HG03460 (cell line): Measurements from ENCODE around the gene PDE4A.
"Not testable (repeated sequence)": the region's sequence is repeated elsewhere in the genome, so short reads cannot be mapped to it uniquely, and the experiment has no call there.

Experiments
- ATAC-seq: cut with Tn5 transposase; IDR thresholded peaks from one replicate; pipeline ENCODE4 v1.9.1; 2021; ENCODE audit not compliant: unreplicated experiment

Gene PDE4A

DNA sequence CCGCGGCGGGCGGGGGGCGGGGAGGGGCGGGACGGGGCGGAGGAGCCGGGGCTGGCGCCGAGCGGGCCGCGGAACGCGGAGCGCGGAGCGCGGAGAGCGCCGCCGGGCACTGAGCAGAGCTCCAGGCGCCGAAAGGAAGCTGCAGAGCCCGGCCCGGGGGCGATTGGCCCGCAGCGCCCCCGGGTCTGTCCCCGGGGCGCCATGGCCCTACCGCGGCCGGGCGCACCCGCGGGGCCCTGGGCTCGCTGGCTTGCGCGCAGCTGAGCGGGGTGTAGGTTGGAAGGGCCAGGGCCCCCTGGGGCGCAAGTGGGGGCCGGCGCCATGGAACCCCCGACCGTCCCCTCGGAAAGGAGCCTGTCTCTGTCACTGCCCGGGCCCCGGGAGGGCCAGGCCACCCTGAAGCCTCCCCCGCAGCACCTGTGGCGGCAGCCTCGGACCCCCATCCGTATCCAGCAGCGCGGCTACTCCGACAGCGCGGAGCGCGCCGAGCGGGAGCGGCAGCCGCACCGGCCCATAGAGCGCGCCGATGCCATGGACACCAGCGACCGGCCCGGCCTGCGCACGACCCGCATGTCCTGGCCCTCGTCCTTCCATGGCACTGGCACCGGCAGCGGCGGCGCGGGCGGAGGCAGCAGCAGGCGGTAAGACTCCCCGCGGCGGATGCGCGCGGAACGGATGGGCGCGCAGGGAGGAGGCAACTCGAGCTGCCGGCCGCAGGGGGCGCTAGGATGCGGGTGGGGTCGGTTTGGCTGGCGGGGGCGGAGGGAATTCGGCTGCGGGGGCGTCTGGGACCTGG is at the start of gene PDE4A:
Gene PDE4A, plus strand, starts transcription at position 95 of the 796 bp plus-strand sequence. Its CDS starts 227 bp downstream, at position 322.
- ATAC-seq, result no peak

GRCh38 chr19:10372690-10373089 is 47.6 kb upstream of the PDE4A start:
- ATAC-seq, result no peak

DNA sequence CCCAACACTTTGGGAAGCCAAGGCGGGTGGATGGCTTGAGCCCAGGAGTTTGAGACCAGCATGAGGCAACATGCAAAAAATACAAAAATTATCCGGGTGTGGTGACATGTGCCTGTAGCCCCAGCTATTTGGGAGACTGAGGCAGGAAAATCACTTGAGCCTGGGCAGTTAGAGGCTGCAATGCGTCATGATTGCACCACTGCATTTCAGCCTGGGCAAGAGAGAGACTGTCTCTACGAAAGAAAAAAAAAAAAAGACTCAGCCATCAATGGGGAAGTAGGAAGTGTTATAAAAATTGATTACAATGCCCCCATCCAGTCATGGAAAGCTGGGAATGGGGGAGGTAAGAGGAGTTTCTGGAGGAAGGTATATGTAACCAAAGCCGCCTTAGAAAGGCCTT is 45.4 kb upstream of the PDE4A start:
- no peak for ATAC-seq

- not testable (repeated sequence) for ATAC-seq
These were observed 43.1 kb upstream of the PDE4A start for GRCh38 chr19:10377140-10377640.

GRCh38 chr19:10378124-10378523 is 42.2 kb upstream of the PDE4A start:
- ATAC-seq, result no peak

- ATAC-seq, result no peak
These were observed 40.4 kb upstream of the PDE4A start for GRCh38 chr19:10379880-10380312.

- peak; percentile 86 for ATAC-seq
These were observed 39.8 kb upstream of the PDE4A start, which contains the start of gene TYK2 for GRCh38 chr19:10380313-10381102. TSS of gene TYK2 (minus strand) at chr19:10380572. CDS start at chr19:10378406, 2,166 bp downstream.

- not testable (repeated sequence) for ATAC-seq
These were observed 37.2 kb upstream of the PDE4A start for GRCh38 chr19:10383223-10383499.

GRCh38 chr19:10384580-10384979 is 35.8 kb upstream of the PDE4A start:
- ATAC-seq, result no peak

- ATAC-seq, result no peak
These were observed 31.4 kb upstream of the PDE4A start for GRCh38 chr19:10388957-10389356.

DNA sequence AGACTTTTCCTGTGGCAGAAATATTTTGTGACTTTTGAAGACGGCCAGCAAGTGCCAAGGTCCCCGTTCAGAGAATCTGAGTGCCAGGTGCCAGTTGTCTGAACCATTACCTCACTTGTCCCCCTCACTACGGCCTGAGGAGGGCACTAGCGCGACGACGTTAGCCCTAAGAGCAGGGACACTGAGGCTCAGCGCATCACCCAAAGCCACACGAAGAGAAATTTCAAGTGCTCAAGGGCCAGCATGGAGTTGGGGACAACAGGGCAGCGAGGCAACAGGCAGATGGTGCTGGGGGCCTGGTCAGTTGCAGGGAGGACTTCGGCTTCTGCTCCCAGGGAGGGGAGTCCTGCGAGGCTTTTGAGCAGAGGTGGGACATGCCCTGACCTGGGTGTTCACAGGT is 30.5 kb upstream of the PDE4A start:
- ATAC-seq, result no peak

GRCh38 chr19:10390652-10391286 is 29.6 kb upstream of the PDE4A start:
- no peak for ATAC-seq

- no peak for ATAC-seq
These were observed 28.2 kb upstream of the PDE4A start for GRCh38 chr19:10392120-10392519.

DNA sequence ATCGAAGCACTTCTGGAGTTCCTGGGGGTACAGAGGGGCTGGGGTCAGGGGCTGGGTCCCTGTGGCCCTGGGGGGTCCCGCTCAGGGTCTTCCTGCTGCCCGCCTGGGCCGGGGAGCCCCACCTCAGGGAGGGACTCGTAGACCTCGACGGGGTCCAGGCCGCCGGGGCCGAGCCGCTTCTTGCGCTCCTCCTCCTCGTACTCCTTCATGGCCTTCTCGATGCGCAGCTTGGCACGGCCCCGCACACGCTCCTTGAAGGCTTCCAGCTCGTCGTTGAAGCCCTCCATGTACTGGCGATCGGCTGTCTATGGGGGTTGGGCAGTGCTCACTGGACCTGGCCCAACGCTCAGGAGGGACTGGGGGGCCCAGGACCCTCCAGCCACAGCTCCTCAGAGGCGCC is 27.2 kb upstream of the PDE4A start:
- ATAC-seq, result no peak

GRCh38 chr19:10395003-10395402 is 25.3 kb upstream of the PDE4A start:
- ATAC-seq, result no peak

GRCh38 chr19:10395436-10395835 is 24.9 kb upstream of the PDE4A start:
- ATAC-seq, result no peak

DNA sequence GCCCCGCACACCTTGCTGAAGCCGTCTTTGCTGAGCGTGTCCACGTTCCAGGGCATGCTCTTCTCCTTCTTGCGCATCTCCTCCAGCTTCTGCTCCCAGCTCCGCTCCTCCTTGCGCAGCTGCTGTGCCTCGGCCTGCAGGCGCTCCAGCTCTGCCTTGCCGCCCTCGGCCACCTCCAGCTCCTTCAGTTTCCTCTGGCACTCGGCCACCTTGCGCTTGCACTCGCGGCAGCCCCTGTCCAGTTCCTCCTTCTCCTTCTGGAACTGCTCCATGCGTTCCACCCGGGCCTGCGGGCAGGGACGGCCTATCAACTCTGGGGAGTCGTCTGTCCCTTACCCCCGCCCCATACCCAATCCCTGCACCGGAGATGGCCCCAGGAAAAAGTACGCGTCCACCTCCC is 24.4 kb upstream of the PDE4A start:
- no peak for ATAC-seq

GRCh38 chr19:10398819-10399218 is 21.5 kb upstream of the PDE4A start:
- no peak for ATAC-seq

DNA sequence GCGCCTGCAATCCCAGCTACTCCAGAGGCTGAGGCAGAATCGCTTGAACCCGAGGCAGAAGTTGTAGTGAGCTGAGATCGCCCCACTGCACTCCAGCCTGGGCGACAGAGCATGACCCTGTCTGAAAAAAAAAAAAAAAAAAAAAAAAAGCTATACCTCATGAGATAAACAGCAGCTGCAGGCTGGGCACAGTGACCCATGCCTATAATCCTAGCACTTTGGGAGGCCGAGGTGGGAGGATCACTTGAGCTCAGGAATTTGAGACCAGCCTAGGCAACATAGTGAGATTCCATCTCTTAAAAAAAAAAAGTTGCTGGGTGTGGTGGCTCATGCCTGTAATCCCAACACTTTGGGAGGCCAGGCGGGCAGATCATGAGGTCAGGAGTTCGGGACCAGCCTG is 21.0 kb upstream of the PDE4A start:
- ATAC-seq, result not testable (repeated sequence)

DNA sequence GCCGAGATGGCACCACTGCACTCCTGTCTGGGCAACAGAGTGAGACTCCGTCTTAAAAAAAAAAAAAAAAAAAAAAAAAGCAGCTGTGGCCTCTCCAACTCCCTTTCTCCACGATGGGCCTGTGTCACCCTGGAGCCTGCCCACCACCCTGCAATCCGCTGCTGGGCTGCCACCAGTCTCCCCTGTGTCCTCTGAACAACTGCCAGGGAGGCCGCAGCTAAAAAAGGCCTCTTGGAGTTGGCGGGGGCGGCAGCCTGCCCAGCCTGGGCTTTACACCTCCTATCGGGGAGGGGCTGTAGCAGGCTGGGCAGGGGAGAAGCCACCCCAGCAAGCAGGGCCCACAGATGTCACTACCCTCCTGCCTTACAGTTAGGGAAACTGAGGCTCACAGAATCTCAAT is 20.5 kb upstream of the PDE4A start:
- ATAC-seq, result no peak

DNA sequence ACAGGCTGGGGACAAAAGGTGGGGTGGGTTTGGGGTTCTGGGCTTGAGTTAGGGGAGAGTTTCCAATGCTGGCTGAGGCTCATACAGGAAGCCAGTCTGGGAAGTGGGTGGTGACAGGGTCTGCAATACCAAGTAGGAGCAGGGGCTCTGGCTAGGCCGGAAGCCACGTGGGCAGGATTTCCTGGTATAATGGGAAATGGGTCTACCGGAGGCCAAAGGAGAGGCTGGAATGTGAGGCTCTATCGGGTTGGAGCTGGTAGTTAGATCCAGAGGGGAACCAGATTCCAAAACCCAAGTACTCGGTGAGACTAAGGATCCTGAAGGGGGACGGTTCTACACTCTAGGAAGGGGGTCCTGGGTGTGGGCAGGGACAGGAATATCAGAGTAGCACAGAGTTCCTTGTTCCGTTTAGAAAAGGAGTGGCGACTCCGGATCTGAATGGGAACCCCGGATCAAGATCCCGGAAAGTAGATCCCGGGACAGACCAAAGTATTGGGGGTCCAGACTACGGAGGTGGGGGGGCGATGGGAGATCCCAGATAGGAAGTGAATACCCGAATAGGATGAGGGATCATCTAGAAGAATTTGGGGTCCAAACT is 17.8 kb upstream of the PDE4A start:
- no peak for ATAC-seq
